K562 (cell line): Measurements from ENCODE around the gene LAMB2. TPM values are rescaled to one million over a fixed set of nuclear protein-coding genes. Genes with fewer than 3 reads are reported as not detected.

Experiments
- ATAC-seq: fragments of 200-7000 bp; cut with Tn5 transposase; 3 replicates; pipeline ENCODE4 v1.9.1; 2020; ENCODE audit warnings: moderate library complexity
- BruUV-seq: library from RNA; stranded (reverse); fragments of 400-500 nt; replicated peaks from 2 replicates; lab custom pipeline; 2021; lab: Mats Ljungman, UMichigan
- CTCF ChIA-PET: fragments of 300-600 bp; formaldehyde crosslinking; extraction: SDS; loops from one replicate; lab custom pipeline; 2021; ENCODE audit warnings: low intra/inter-chr PET ratio; lab: Yijun Ruan, JAX
- POLR2A ChIA-PET: fragments of 300-600, 350-650 bp; sonication (Branson Sonifier 250); formaldehyde crosslinking; extraction: SDS; loops from one replicate; lab custom pipeline; 2021; ENCODE audit warnings: antibody characterized with exemption, inconsistent platforms; lab: Yijun Ruan, JAX
- DNase-seq, 4 experiments: peaks; one replicate each; pipeline versions ENCODE4 v3.0.0 to v3.0.0-alpha.2; 2011 to 2018; ENCODE audit warnings: low spot score in 3 of 4, mixed read lengths in 3 of 4; ENCODE audit errors: extremely low read depth in 1 of 4
- FAIRE-seq: peaks from 2 replicates; lab custom pipeline; 2011; peaks lifted over from hg19 to GRCh38; lab: Jason Lieb, UNC
- H2AFZ ChIP-seq: 2 replicates; pipeline ENCODE4 v1.6.0; 2011; ENCODE audit warnings: low read depth, low read length, control low read depth, inconsistent platforms
- H3K27ac ChIP-seq: fragments of 200-600 bp; 3 replicates; pipeline ENCODE4 v1.8.0; 2011; ENCODE audit warnings: low read depth, mild to moderate bottlenecking, control low read depth, inconsistent platforms, low read length, moderate library complexity, mixed read lengths; ENCODE audit errors: extremely low read depth
- H3K27me3 ChIP-seq, 2 experiments: fragments of 300-600 bp in 1 of 2; 2 replicates in 1 of 2; 3 replicates in 1 of 2; pipeline versions ENCODE4 v1.6.0 to v1.8.0; 2011; ENCODE audit warnings: inconsistent platforms in 2 of 2, low read length in 2 of 2, mild to moderate bottlenecking in 1 of 2, mixed read lengths in 1 of 2, moderate library complexity in 1 of 2; ENCODE audit not compliant: control insufficient read depth in 2 of 2, insufficient read depth in 2 of 2
- H3K36me3 ChIP-seq: fragments of 300-600 bp; 3 replicates; pipeline ENCODE4 v1.8.0; 2011; ENCODE audit warnings: mild to moderate bottlenecking, low read length, inconsistent platforms; ENCODE audit not compliant: control insufficient read depth, insufficient read depth
- H3K4me1 ChIP-seq, 2 experiments: fragments of 200-600 bp in 1 of 2; replicated peaks in 1 of 2; 2 replicates in 1 of 2; 3 replicates in 1 of 2; pipeline versions ENCODE4 v1.5.1 to v1.8.0; 2011; ENCODE audit warnings: inconsistent platforms in 2 of 2, low read length in 2 of 2, mild to moderate bottlenecking in 1 of 2, mixed read lengths in 1 of 2, moderate library complexity in 1 of 2; ENCODE audit not compliant: control insufficient read depth in 2 of 2, insufficient read depth in 2 of 2
- H3K4me2 ChIP-seq: 2 replicates; pipeline ENCODE4 v1.6.1; 2011; ENCODE audit warnings: low read length, control low read depth, inconsistent platforms, mixed read lengths; ENCODE audit not compliant: insufficient read depth
- H3K4me3 ChIP-seq: fragments of 200-600 bp; sonication (generic), shearing (Covaris generic); 2 replicates; pipeline ENCODE4 v1.5.1; 2016; ENCODE audit warnings: control low read depth, inconsistent platforms
- H3K79me2 ChIP-seq: fragments of 200-600 bp; 3 replicates; pipeline ENCODE4 v1.8.0; 2011; ENCODE audit warnings: low read length, inconsistent platforms; ENCODE audit not compliant: control insufficient read depth, insufficient read depth
- H3K9ac ChIP-seq, 2 experiments: 2 replicates each; pipeline versions ENCODE4 v1.6.0 to v1.6.1; 2011; ENCODE audit warnings: low read depth in 2 of 2, low read length in 2 of 2, control low read depth in 1 of 2, inconsistent platforms in 1 of 2, mild to moderate bottlenecking in 1 of 2, mixed read lengths in 1 of 2; ENCODE audit not compliant: insufficient read depth in 1 of 2
- H3K9me1 ChIP-seq: one replicate; pipeline ENCODE4 v1.6.0; 2011; ENCODE audit warnings: inconsistent platforms, mild to moderate bottlenecking, low read length, moderate library complexity; ENCODE audit not compliant: control insufficient read depth, insufficient read depth
- H3K9me3 ChIP-seq: replicated peaks from 2 replicates; pipeline ENCODE4 v1.5.1; 2011; ENCODE audit warnings: low read depth, low read length, inconsistent platforms; ENCODE audit not compliant: control insufficient read depth, insufficient read depth
- H4K20me1 ChIP-seq: replicated peaks from 2 replicates; pipeline ENCODE4 v1.6.1; 2011; ENCODE audit warnings: low read length, inconsistent platforms, mixed read lengths; ENCODE audit not compliant: control insufficient read depth, insufficient read depth
- RAD21 ChIP-seq, 2 experiments: fragments of 250-450 bp in 1 of 2; fragments of 450-650 bp in 1 of 2; sonication (Bioruptor Pico) in 1 of 2; formaldehyde crosslinking in 1 of 2; IDR thresholded peaks in 1 of 2; conservative IDR thresholded peaks in 1 of 2; 2 replicates each; pipeline versions ENCODE4 v1.4.0 to v1.8.0; 2020 to 2022; ENCODE audit warnings: mild to moderate bottlenecking in 2 of 2, moderate library complexity in 1 of 2
- TFAM ChIP-seq: fragments of 250-450 bp; sonication (Bioruptor Pico); conservative IDR thresholded peaks from 2 replicates; pipeline ENCODE4 v1.5.0; 2021; ENCODE audit warnings: mild to moderate bottlenecking, moderate library complexity
- TOE1 ChIP-seq, 2 experiments: fragments of 450-650 bp in 1 of 2; sonication (generic) in 1 of 2; formaldehyde crosslinking in 1 of 2; IDR thresholded peaks; 2 replicates each; pipeline versions ENCODE4 v1.7.1 to v1.8.0; 2016 to 2022; ENCODE audit warnings: borderline replicate concordance in 2 of 2, mild to moderate bottlenecking in 2 of 2, antibody characterized with exemption in 1 of 2, inconsistent platforms in 1 of 2, low read depth in 1 of 2, missing genetic modification reagents in 1 of 2, moderate library complexity in 1 of 2
- WGBS: fragments of 100-300 bp; shearing (Covaris generic); methylation state at CpG from one replicate; pipeline ENCODE4 v1.1.6; 2016; ENCODE audit warnings: low coverage, mixed read lengths; ENCODE audit not compliant: insufficient coverage; ENCODE audit errors: missing lambda C conversion rate; 5-methylcytosine and 5-hydroxymethylcytosine counted together
- in situ Hi-C: fragments of 300-500 bp; cut with MboI; formaldehyde crosslinking; loops from 4 replicates; pipeline ENCODE4 v1.15.0; 2018; ENCODE audit warnings: inconsistent platforms, mixed read lengths
- intact Hi-C: fragments of 100-400 bp; cut with micrococcal nuclease; formaldehyde crosslinking; loops from 2 replicates; pipeline ENCODE4 v1.14.2; 2022
- polyA plus RNA-seq, 8 experiments: library from polyadenylated mRNA; depleted of rRNA in 4 of 8; stranded (reverse) in 5 of 8; unstranded in 3 of 8; fragments of >200 nt; fragmentation: Nextera tagmentation in 2 of 8; fragmentation: Illumina TruSeq in 1 of 8; extraction: Ambion mirVana in 2 of 8; extraction: Trizol in 1 of 8; gene quantifications; 2 replicates each; pipeline versions ENCODE4 v1.2.1 to v1.2.3, GENCODE V29; 2011 to 2014; ENCODE audit warnings: inconsistent platforms in 1 of 8, missing spikeins in 1 of 8
- total RNA-seq, 7 experiments: library from RNA; depleted of rRNA in 6 of 7; stranded (reverse); fragments of >200 nt in 6 of 7; fragmentation: Illumina TruSeq in 2 of 7; extraction: Trizol in 2 of 7; gene quantifications; 2 replicates each; pipeline versions ENCODE4 v1.2.1 to v1.2.3, GENCODE V29; 2011 to 2021; ENCODE audit warnings: low replicate concordance in 1 of 7
- TF ChIP-seq, protein P1 (sequence below): sonication (generic); formaldehyde crosslinking; IDR thresholded peaks from 2 replicates; pipeline ENCODE4 v1.8.0; 2022; ENCODE audit warnings: mild to moderate bottlenecking, missing genetic modification reagents
- TF ChIP-seq, protein P2 (sequence below), 3 experiments: IDR thresholded peaks in 2 of 3; conservative IDR thresholded peaks in 1 of 3; 2 replicates each; pipeline ENCODE4 v1.5.1; 2011 to 2012; ENCODE audit warnings: low read length in 3 of 3, mild to moderate bottlenecking in 3 of 3, control low read depth in 2 of 3, improper control_type of control experiment in 1 of 3, inconsistent platforms in 1 of 3, low read depth in 1 of 3, mixed read lengths in 1 of 3, moderate library complexity in 1 of 3; ENCODE audit not compliant: insufficient read depth in 2 of 3
- TF ChIP-seq, protein P3 (sequence below): sonication (generic); formaldehyde crosslinking; IDR thresholded peaks from 2 replicates; pipeline ENCODE4 v1.8.0; 2023; ENCODE audit warnings: mild to moderate bottlenecking, missing genetic modification reagents
- TF ChIP-seq, protein P4 (sequence below): sonication (generic); formaldehyde crosslinking; IDR thresholded peaks from 2 replicates; pipeline ENCODE4 v1.8.1; 2023; ENCODE audit warnings: mild to moderate bottlenecking, missing genetic modification reagents

The LAMB2 gene
- total and polyA plus RNA-seq, 9 of the 15 experiments (the other 6 are each of a cell fraction or from before 2014, with no cell fraction given): 1.4 to 26.0 (median 16.2) TPM

DNA sequence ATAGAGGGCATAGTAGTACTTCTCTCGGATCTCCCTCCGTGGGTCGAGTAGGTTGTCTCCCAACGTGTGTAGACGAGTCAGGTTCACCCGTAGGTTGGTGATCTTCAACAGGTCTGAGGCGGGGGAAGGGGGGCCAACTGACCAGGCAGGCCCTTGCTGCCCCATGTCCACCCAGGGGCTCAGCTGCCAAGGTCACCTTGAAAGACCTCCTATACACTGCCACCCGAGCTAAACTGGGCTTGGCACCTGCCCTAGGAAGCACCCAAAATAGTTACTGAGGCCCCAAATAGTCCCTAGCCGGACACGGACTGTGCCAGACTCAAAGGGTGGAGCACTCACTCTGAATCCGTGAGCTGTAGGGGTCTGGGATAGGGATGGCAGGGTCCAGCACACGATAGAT is 1.8 kb downstream of the LAMB2 start (continued):
- TF ChIP-seq, protein P1, sequence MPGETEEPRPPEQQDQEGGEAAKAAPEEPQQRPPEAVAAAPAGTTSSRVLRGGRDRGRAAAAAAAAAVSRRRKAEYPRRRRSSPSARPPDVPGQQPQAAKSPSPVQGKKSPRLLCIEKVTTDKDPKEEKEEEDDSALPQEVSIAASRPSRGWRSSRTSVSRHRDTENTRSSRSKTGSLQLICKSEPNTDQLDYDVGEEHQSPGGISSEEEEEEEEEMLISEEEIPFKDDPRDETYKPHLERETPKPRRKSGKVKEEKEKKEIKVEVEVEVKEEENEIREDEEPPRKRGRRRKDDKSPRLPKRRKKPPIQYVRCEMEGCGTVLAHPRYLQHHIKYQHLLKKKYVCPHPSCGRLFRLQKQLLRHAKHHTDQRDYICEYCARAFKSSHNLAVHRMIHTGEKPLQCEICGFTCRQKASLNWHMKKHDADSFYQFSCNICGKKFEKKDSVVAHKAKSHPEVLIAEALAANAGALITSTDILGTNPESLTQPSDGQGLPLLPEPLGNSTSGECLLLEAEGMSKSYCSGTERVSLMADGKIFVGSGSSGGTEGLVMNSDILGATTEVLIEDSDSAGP: no peak

DNA sequence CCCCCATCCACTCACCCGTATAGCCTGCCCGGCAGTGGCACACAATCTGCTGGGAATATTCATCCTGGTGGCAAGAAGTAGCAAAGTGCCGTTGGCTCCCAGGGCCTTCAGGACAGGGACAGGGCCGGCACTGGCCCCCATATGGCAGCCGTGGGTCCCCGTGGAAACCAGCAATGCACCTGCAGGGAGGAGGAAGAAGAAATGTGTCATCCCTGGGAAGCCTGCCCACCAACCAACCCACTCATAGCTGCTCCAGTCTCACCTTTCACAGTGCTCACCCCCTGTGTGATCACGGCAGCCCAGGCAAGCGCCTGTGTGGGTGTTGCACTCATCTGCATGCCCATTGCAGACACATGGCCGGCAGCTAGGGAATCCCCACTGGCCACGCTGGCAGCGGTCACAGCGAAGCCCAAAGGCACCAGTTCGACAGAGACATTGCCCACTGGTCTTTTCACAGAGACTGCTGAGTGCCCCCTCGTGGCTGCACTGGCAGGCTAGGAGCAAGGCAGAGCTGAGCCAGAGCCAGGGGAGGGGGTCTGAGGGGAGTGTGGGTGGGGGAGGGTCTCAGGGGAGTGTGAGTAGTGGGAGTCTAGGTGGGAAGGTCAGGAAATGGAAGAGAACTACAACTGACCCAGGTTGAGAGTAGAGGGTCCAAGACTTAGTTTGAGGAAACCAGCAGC is 7.7 kb downstream of the LAMB2 start:
- BruUV-seq: no TSS peak
- Histone ChIP-seq H2AFZ (no peak overlapping the region), H3K36me3 (0 out of 3 replicates have a peak, but pooled peaks cover 2% of the 10 kb centered on the region), H3K4me2 (no peak overlapping the region), H3K27me3 (no peaks in the 10 kb centered on the region), H4K20me1 (no peaks in the 10 kb centered on the region), H3K79me2 (peaks cover 5% of the 10 kb centered on the region), H3K9ac (peak overlapping the region in 1 of 2 experiments; percentile 68; a peak in 1 of 4 replicates), H3K4me1 (peaks cover 0 to 31% of the 10 kb centered on the region in 2 experiments; a peak in 2 of 5 replicates), H3K4me3 (no peak overlapping the region), H3K9me3 (no peaks in the 10 kb centered on the region), H3K9me1 (no peaks in the 10 kb centered on the region), H3K27ac (no peak overlapping the region)
- FAIRE-seq: no peak
- intact Hi-C loops: no loop called here
- DNase-seq: peak in 1 of 4 experiments; percentile 18
- ChIA-PET CTCF (no interaction called here), POLR2A (no interaction called here)
- ATAC-seq: no peak
- in situ Hi-C loops: no loop called here
- WGBS: 43% methylated on average over 8 of the region's 14 CpGs
- no peak for TF ChIP-seq TOE1 (IDR thresholded peaks at IDR 0.05; ENCODE audit: borderline replicate concordance)
- TF ChIP-seq TOE1 (CRISPR knock-in tag; IDR thresholded peaks at IDR 0.05; ENCODE audit: borderline replicate concordance, low read depth): no peak
- TF ChIP-seq, protein P2, sequence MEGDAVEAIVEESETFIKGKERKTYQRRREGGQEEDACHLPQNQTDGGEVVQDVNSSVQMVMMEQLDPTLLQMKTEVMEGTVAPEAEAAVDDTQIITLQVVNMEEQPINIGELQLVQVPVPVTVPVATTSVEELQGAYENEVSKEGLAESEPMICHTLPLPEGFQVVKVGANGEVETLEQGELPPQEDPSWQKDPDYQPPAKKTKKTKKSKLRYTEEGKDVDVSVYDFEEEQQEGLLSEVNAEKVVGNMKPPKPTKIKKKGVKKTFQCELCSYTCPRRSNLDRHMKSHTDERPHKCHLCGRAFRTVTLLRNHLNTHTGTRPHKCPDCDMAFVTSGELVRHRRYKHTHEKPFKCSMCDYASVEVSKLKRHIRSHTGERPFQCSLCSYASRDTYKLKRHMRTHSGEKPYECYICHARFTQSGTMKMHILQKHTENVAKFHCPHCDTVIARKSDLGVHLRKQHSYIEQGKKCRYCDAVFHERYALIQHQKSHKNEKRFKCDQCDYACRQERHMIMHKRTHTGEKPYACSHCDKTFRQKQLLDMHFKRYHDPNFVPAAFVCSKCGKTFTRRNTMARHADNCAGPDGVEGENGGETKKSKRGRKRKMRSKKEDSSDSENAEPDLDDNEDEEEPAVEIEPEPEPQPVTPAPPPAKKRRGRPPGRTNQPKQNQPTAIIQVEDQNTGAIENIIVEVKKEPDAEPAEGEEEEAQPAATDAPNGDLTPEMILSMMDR (IDR thresholded peaks at IDR 0.05 in 2 of 3, conservative IDR thresholded peaks at IDR 0.05 in 1 of 3; ENCODE audit: insufficient read depth in 2 of 3, low read depth in 1 of 3, low read length in 3 of 3): peak in 1 of 3 experiments; percentile 39; a peak in 2 of 6 replicates
- TF ChIP-seq TFAM (CRISPR knock-in tag): no peak
- TF ChIP-seq, protein P3, sequence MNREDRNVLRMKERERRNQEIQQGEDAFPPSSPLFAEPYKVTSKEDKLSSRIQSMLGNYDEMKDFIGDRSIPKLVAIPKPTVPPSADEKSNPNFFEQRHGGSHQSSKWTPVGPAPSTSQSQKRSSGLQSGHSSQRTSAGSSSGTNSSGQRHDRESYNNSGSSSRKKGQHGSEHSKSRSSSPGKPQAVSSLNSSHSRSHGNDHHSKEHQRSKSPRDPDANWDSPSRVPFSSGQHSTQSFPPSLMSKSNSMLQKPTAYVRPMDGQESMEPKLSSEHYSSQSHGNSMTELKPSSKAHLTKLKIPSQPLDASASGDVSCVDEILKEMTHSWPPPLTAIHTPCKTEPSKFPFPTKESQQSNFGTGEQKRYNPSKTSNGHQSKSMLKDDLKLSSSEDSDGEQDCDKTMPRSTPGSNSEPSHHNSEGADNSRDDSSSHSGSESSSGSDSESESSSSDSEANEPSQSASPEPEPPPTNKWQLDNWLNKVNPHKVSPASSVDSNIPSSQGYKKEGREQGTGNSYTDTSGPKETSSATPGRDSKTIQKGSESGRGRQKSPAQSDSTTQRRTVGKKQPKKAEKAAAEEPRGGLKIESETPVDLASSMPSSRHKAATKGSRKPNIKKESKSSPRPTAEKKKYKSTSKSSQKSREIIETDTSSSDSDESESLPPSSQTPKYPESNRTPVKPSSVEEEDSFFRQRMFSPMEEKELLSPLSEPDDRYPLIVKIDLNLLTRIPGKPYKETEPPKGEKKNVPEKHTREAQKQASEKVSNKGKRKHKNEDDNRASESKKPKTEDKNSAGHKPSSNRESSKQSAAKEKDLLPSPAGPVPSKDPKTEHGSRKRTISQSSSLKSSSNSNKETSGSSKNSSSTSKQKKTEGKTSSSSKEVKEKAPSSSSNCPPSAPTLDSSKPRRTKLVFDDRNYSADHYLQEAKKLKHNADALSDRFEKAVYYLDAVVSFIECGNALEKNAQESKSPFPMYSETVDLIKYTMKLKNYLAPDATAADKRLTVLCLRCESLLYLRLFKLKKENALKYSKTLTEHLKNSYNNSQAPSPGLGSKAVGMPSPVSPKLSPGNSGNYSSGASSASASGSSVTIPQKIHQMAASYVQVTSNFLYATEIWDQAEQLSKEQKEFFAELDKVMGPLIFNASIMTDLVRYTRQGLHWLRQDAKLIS (CRISPR knock-in tag): no peak
- TF ChIP-seq RAD21 (CRISPR knock-in tag; conservative IDR thresholded peaks at IDR 0.05 in 1 of 2, IDR thresholded peaks at IDR 0.05 in 1 of 2): 0 out of 4 replicates have a peak, but pooled peaks of 1 of the 2 experiments have one; percentile 20
- TF ChIP-seq, protein P4, sequence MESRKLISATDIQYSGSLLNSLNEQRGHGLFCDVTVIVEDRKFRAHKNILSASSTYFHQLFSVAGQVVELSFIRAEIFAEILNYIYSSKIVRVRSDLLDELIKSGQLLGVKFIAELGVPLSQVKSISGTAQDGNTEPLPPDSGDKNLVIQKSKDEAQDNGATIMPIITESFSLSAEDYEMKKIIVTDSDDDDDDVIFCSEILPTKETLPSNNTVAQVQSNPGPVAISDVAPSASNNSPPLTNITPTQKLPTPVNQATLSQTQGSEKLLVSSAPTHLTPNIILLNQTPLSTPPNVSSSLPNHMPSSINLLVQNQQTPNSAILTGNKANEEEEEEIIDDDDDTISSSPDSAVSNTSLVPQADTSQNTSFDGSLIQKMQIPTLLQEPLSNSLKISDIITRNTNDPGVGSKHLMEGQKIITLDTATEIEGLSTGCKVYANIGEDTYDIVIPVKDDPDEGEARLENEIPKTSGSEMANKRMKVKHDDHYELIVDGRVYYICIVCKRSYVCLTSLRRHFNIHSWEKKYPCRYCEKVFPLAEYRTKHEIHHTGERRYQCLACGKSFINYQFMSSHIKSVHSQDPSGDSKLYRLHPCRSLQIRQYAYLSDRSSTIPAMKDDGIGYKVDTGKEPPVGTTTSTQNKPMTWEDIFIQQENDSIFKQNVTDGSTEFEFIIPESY (CRISPR knock-in tag): no peak
